ENCODE results near the gene VSIG10L2.
"Not testable (repeated sequence)": the region's sequence is repeated elsewhere in the genome, so short reads cannot be mapped to it uniquely, and the experiment has no call there.

The VSIG10L2 gene

GRCh38 chr11:125910226-125910849, 35.5 kb upstream of the VSIG10L2 start:
- no peak overlapping the region for H3K27ac ChIP-seq (ENCODE audit: low read depth, low read length)
- TF ChIP-seq EZH2phosphoT487 (conservative IDR thresholded peaks at IDR 0.05; ENCODE audit: low read length) (no peak), CTCF (IDR thresholded peaks at IDR 0.05; ENCODE audit: insufficient read depth, low read length, poor library complexity, severe bottlenecking) (no peak)
- no peaks in the 10 kb centered on the region for H3K9me3 ChIP-seq (ENCODE audit: insufficient read depth, low read length)
- H4K20me1 ChIP-seq (ENCODE audit: low read depth, low read length), result no peaks in the 10 kb centered on the region
- H3K9ac ChIP-seq (ENCODE audit: low read length), result no peak overlapping the region
- H3K4me2 ChIP-seq (ENCODE audit: low read depth, low read length, poor library complexity, severe bottlenecking), result no peak overlapping the region
- H3K36me3 ChIP-seq (ENCODE audit: low read length), result no peaks in the 10 kb centered on the region
- H3K9me2 ChIP-seq (replicated peaks; ENCODE audit: insufficient read depth, low read length), result no peaks in the 10 kb centered on the region
- H2AFZ ChIP-seq (ENCODE audit: low read depth, low read length, severe bottlenecking), result no peak overlapping the region
- H3K27me3 ChIP-seq (ENCODE audit: low read length), result no peaks in the 10 kb centered on the region
- no peaks in the 10 kb centered on the region for H3K79me2 ChIP-seq (ENCODE audit: insufficient read depth, low read length)
- H3F3A ChIP-seq (ENCODE audit: insufficient read depth), result no peaks in the 10 kb centered on the region
- no peak overlapping the region for H3K4me3 ChIP-seq (ENCODE audit: insufficient read depth, low read length, poor library complexity, severe bottlenecking)

- not testable (repeated sequence) for H3K79me2 ChIP-seq (ENCODE audit: insufficient read depth, low read length); H2AFZ ChIP-seq (ENCODE audit: low read depth, low read length, severe bottlenecking); H3K4me3 ChIP-seq (ENCODE audit: insufficient read depth, low read length, poor library complexity, severe bottlenecking); H3K4me2 ChIP-seq (ENCODE audit: low read depth, low read length, poor library complexity, severe bottlenecking); H3K27ac ChIP-seq (ENCODE audit: low read depth, low read length); H3K36me3 ChIP-seq (ENCODE audit: low read length); H3F3A ChIP-seq (ENCODE audit: insufficient read depth); H3K9me3 ChIP-seq (ENCODE audit: insufficient read depth, low read length); H3K9ac ChIP-seq (ENCODE audit: low read length); H4K20me1 ChIP-seq (ENCODE audit: low read depth, low read length); H3K9me2 ChIP-seq (replicated peaks; ENCODE audit: insufficient read depth, low read length); H3K27me3 ChIP-seq (ENCODE audit: low read length)
Measured at GRCh38 chr11:125914601-125915000, 31.2 kb upstream of the VSIG10L2 start.

- Histone ChIP-seq H3K9me3 (ENCODE audit: insufficient read depth, low read length) (no peaks in the 10 kb centered on the region), H3K27ac (ENCODE audit: low read depth, low read length) (no peak overlapping the region), H3K4me3 (ENCODE audit: insufficient read depth, low read length, poor library complexity, severe bottlenecking) (no peak overlapping the region), H3K79me2 (ENCODE audit: insufficient read depth, low read length) (no peaks in the 10 kb centered on the region), H3K27me3 (ENCODE audit: low read length) (no peaks in the 10 kb centered on the region), H3F3A (ENCODE audit: insufficient read depth) (no peaks in the 10 kb centered on the region), H2AFZ (ENCODE audit: low read depth, low read length, severe bottlenecking) (no peak overlapping the region), H3K9ac (ENCODE audit: low read length) (no peak overlapping the region), H3K4me2 (ENCODE audit: low read depth, low read length, poor library complexity, severe bottlenecking) (no peak overlapping the region), H4K20me1 (ENCODE audit: low read depth, low read length) (no peaks in the 10 kb centered on the region), H3K36me3 (ENCODE audit: low read length) (no peaks in the 10 kb centered on the region), H3K9me2 (replicated peaks; ENCODE audit: insufficient read depth, low read length) (no peaks in the 10 kb centered on the region)
- TF ChIP-seq EZH2phosphoT487 (conservative IDR thresholded peaks at IDR 0.05; ENCODE audit: low read length), result no peak
Measured at GRCh38 chr11:125916683-125917347, 29.0 kb upstream of the VSIG10L2 start.

GRCh38 chr11:125918140-125918840, 27.6 kb upstream of the VSIG10L2 start:
- no peak overlapping the region for H3K27ac ChIP-seq (ENCODE audit: low read depth, low read length)

More at GRCh38 chr11:125918140-125918840, 27.6 kb upstream of the VSIG10L2 start:
- Histone ChIP-seq H3K9me3 (ENCODE audit: insufficient read depth, low read length) (no peaks in the 10 kb centered on the region), H2AFZ (ENCODE audit: low read depth, low read length, severe bottlenecking) (no peak overlapping the region), H3K9me2 (replicated peaks; ENCODE audit: insufficient read depth, low read length) (no peaks in the 10 kb centered on the region), H3K4me2 (ENCODE audit: low read depth, low read length, poor library complexity, severe bottlenecking) (no peak overlapping the region), H3K9ac (ENCODE audit: low read length) (no peak overlapping the region), H4K20me1 (ENCODE audit: low read depth, low read length) (no peaks in the 10 kb centered on the region), H3K27me3 (ENCODE audit: low read length) (no peaks in the 10 kb centered on the region), H3K79me2 (ENCODE audit: insufficient read depth, low read length) (no peaks in the 10 kb centered on the region), H3F3A (ENCODE audit: insufficient read depth) (no peaks in the 10 kb centered on the region), H3K36me3 (ENCODE audit: low read length) (no peaks in the 10 kb centered on the region), H3K4me3 (ENCODE audit: insufficient read depth, low read length, poor library complexity, severe bottlenecking) (no peak overlapping the region)
- no peak for TF ChIP-seq EZH2phosphoT487 (conservative IDR thresholded peaks at IDR 0.05; ENCODE audit: low read length)
- no peak for TF ChIP-seq CTCF (IDR thresholded peaks at IDR 0.05; ENCODE audit: insufficient read depth, low read length, poor library complexity, severe bottlenecking)
